Adrenal gland (tissue), 12 donors: ENCODE data around the gene RBM27. TPM values are rescaled to one million over a fixed set of nuclear protein-coding genes. Genes with fewer than 3 reads are reported as not detected.
"Not testable (repeated sequence)": the region's sequence is repeated elsewhere in the genome, so short reads cannot be mapped to it uniquely, and the experiment has no call there.

ENCODE experiments used
- DNase-seq, 7 donors: peaks; one replicate each; pipeline ENCODE4 v3.0.0-alpha.2; 2019 to 2020
- H3K27ac ChIP-seq, 5 donors: fragments of 200-600 bp; sonication (generic) in 4 of 5; 1 replicate in 3 of 5; 2 replicates in 2 of 5; pipeline versions ENCODE4 v1.5.1 to v1.8.0; 2016 to 2020; ENCODE audit warnings: mild to moderate bottlenecking in 1 of 5
- H3K27me3 ChIP-seq: fragments of 200-600 bp; 2 replicates; pipeline ENCODE4 v1.8.0; 2021
- H3K36me3 ChIP-seq, 2 donors: fragments of 200-600 bp; replicated peaks in 1 of 2; 1 replicate in 1 of 2; 2 replicates in 1 of 2; pipeline versions ENCODE4 v1.5.1 to v1.8.0; 2018 to 2022
- H3K4me1 ChIP-seq, 2 donors: fragments of 200-600 bp; replicated peaks in 1 of 2; 1 replicate in 1 of 2; 2 replicates in 1 of 2; pipeline versions ENCODE4 v1.5.1 to v1.8.0; 2018 to 2021
- H3K4me3 ChIP-seq, 4 donors: fragments of 200-600 bp; sonication (generic) in 3 of 4; one replicate each; pipeline ENCODE4 v1.5.1; 2016 to 2018
- H3K9me3 ChIP-seq, 3 donors: fragments of 200-600 bp; sonication (generic) in 1 of 3; replicated peaks in 1 of 3; 1 replicate in 2 of 3; 2 replicates in 1 of 3; pipeline versions ENCODE4 v1.5.1 to v1.8.0; 2016 to 2021
- POLR2A ChIP-seq, 2 donors: fragments of 450-650 bp; IDR thresholded peaks; one replicate each; pipeline ENCODE4 v1.6.1; 2017; ENCODE audit warnings: antibody characterized with exemption in 2 of 2, mild to moderate bottlenecking in 2 of 2, moderate library complexity in 1 of 2
- WGBS, 4 donors: extraction: QIAGEN DNeasy Blood & Tissue Kit in 2 of 4; methylation state at CpG; one replicate each; pipeline versions ENCODE4 v1.1.5 to v1.1.7; 2013 to 2017; 5-methylcytosine and 5-hydroxymethylcytosine counted together
- intact Hi-C, 2 donors: fragments of 100-400 bp; cut with DNase I; formaldehyde crosslinking; loops; one replicate each; pipeline versions ENCODE4 v1.14.1 to v1.15.0; 2022 to 2023
- polyA plus RNA-seq, 3 donors: library from polyadenylated mRNA; stranded (reverse); fragments of 200-250 nt in 2 of 3; fragments of 350-450 nt in 1 of 3; fragmentation: Illumina TruSeq in 1 of 3; extraction: RNeasy Lipid Tissue Mini Kit (QIAGEN cat#74804) in 1 of 3; gene quantifications; one replicate each; pipeline ENCODE4 v1.2.3, GENCODE V29; 2013 to 2014
- total RNA-seq, 9 donors: library from RNA; depleted of rRNA in 4 of 9; stranded (reverse); fragments of >200 nt in 4 of 9; fragments of 120-200 nt in 1 of 9; fragmentation: NEBNext Ultra II Directional in 1 of 9; extraction: Animal tissue kit (Norgen Biotek cat#: 25700) in 1 of 9; gene quantifications; one replicate each; pipeline versions ENCODE4 v1.1.0 to v1.2.4, GENCODE V29; 2013 to 2023
- TF ChIP-seq, protein P1 (sequence below), 6 experiments: fragments of 450-650 bp in 4 of 6; fragments of 200-600 bp in 2 of 6; sonication (generic) in 1 of 6; IDR thresholded peaks; 1 replicate in 5 of 6; 2 replicates in 1 of 6; pipeline versions ENCODE4 v1.5.1 to v1.8.0; 2016 to 2021; ENCODE audit warnings: antibody characterized with exemption in 6 of 6, mild to moderate bottlenecking in 2 of 6, moderate library complexity in 1 of 6
- donor health status: healthy with polysubstance abuse.
- donor health status: Bipolar disorder and iron deficiency.
- donor health status: DM: yes; HTN: yes; CAD: no.
- donor health status: DM: no; HTN: no; CAD: no.
- donor health status: DM: no; HTN: no; CAD: no.
- donor health status: DM: yes; HTN: yes; CAD: no.

Gene RBM27
- total and polyA plus RNA-seq, 12 donors, result 3.5 to 19.6 (median 12.5) TPM

DNA sequence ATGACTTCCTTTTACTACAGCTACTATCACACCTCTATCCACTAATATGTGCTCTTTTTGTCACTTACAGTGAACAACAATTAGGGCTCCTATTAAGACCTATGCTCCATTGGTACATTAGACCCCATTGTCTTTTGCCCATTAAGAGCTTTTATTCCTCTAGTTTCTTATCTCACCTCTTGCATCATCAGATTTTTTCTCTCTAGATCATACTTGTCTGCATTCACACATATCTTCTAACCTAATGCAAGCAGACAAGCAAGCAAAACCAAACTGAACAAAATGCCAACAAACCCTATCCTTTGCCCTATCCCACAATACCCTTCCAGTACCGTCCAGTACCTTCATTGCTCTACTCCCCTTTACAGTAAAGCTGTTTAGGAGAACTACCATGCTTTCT, 10.1 kb upstream of the RBM27 start:
- 77 to 88% (median 85%) methylated on average over 1 of the region's 1 CpG for WGBS, 4 donors
- no peak overlapping the region for H3K4me3 ChIP-seq

DNA sequence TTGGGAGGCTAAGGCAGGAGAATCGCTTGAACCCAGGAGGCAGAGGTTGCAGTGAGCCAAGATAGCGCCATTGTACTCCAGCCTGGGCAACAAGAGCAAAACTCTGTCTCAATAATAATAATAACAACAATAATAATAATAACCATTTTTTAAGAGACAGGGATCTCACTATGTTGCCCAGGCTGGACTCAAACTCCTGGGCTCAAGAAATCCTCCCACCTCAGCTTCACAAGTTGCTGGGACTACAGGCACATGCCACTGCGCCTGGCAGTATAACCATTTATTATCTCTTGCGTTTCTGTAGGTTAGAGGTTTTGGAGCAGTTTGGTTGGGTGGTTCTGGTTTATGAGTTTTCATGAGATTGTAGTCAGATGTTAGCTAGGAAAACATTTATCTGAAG, 8.4 kb upstream of the RBM27 start:
- H3K9me3 ChIP-seq, H3K27me3 ChIP-seq, H3K36me3 ChIP-seq, intact Hi-C loops, DNase-seq, H3K4me1 ChIP-seq, H3K27ac ChIP-seq, H3K4me3 ChIP-seq: not testable (repeated sequence)
- 85 to 94% (median 89%) methylated on average over 4 of the region's 4 CpGs for WGBS, 4 donors

More for the DNA sequence above, 10.1 kb upstream of the RBM27 start:
- Histone ChIP-seq H3K9me3 (no peaks in the 10 kb centered on the region), H3K4me1 (no peaks in the 10 kb centered on the region), H3K27me3 (no peaks in the 10 kb centered on the region), H3K27ac (no peak overlapping the region), H3K36me3 (no peaks in the 10 kb centered on the region)
- DNase-seq, result no peak
- TF ChIP-seq POLR2A (IDR thresholded peaks at IDR 0.05), result no peak
- TF ChIP-seq, protein P1, sequence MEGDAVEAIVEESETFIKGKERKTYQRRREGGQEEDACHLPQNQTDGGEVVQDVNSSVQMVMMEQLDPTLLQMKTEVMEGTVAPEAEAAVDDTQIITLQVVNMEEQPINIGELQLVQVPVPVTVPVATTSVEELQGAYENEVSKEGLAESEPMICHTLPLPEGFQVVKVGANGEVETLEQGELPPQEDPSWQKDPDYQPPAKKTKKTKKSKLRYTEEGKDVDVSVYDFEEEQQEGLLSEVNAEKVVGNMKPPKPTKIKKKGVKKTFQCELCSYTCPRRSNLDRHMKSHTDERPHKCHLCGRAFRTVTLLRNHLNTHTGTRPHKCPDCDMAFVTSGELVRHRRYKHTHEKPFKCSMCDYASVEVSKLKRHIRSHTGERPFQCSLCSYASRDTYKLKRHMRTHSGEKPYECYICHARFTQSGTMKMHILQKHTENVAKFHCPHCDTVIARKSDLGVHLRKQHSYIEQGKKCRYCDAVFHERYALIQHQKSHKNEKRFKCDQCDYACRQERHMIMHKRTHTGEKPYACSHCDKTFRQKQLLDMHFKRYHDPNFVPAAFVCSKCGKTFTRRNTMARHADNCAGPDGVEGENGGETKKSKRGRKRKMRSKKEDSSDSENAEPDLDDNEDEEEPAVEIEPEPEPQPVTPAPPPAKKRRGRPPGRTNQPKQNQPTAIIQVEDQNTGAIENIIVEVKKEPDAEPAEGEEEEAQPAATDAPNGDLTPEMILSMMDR (IDR thresholded peaks at IDR 0.05), result no peak
- intact Hi-C loops, result no loop called here

DNA sequence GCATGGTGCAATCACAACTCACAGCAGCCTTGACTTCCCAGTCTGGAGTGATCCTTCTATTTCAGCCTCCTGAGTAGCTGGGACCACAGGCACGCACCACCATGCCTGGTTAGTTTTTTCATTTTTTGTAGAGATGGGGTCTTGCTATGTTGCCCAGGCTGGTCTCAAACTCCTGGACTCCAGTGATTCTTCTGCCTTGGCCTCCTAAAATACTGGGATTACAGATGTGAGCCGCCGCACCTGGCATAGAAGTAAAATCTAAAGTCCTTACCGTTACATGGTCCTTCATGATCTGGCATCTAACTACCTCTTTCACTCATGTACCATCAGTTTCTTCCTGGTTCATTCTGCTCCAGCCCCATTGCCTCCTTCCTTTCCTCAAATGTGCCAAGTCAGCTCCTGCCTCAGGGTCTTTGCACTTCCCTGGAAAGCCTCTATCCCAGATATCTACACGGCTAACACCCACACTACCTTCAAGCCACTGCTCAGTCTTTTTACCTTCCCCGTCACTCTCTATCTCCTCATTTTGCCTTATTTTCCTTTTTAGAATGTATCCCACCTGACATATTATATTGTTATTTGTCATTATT, 6.9 kb upstream of the RBM27 start:
- H3K27ac ChIP-seq, result no peak overlapping the region
- intact Hi-C loops, result no loop called here
- no peaks in the 10 kb centered on the region for H3K36me3 ChIP-seq
- no peaks in the 10 kb centered on the region for H3K4me1 ChIP-seq
- no peak overlapping the region for H3K4me3 ChIP-seq
- DNase-seq, result no peak
- no peaks in the 10 kb centered on the region for H3K9me3 ChIP-seq
- H3K27me3 ChIP-seq, result no peaks in the 10 kb centered on the region
- TF ChIP-seq POLR2A (IDR thresholded peaks at IDR 0.05), result no peak
- WGBS, 4 donors, result 85 to 89% (median 88%) methylated on average over 6 of the region's 6 CpGs

DNA sequence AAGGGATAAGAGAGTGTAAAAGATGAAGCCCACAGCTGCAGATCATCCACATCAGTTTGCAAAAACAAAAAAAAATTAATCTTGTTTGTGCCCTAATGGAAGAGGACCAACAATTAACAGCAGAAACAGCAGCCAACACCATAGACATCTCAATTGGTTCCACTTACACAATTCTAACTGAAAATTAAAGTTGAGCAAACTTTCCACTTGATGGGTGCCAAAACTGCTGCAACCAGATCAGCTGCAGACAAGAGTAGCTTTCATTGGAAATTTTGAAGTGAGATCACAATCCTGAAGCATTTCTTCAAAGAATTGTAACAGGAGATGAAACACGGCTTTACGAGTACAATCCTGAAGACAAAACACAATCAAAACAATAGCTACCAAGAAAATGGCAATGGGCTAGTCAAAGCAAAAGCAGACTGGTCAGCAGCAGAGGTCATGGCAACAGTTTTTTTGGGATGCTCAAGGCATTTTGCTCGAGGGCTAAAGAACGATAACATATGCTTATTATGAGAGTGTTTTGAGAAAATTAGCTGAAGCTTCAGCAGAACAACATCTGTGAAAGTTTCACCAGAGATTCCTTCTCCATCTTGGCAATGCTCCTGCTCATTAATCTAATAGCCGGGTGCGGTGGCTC, 4.1 kb upstream of the RBM27 start:
- no peak for DNase-seq
- H3K27me3 ChIP-seq, result no peaks in the 10 kb centered on the region
- H3K27ac ChIP-seq, result no peak overlapping the region
- no peaks in the 10 kb centered on the region for H3K9me3 ChIP-seq
- TF ChIP-seq, protein P1 (IDR thresholded peaks at IDR 0.05), result no peak
- no peak for TF ChIP-seq POLR2A (IDR thresholded peaks at IDR 0.05)
- H3K4me3 ChIP-seq, result no peak overlapping the region
- no peaks in the 10 kb centered on the region for H3K36me3 ChIP-seq
- H3K4me1 ChIP-seq, result peaks cover 0 to 2% of the 10 kb centered on the region in 2 donors
- 76 to 88% (median 85%) methylated on average over 6 of the region's 6 CpGs for WGBS, 4 donors
- intact Hi-C loops, result no loop called here

DNA sequence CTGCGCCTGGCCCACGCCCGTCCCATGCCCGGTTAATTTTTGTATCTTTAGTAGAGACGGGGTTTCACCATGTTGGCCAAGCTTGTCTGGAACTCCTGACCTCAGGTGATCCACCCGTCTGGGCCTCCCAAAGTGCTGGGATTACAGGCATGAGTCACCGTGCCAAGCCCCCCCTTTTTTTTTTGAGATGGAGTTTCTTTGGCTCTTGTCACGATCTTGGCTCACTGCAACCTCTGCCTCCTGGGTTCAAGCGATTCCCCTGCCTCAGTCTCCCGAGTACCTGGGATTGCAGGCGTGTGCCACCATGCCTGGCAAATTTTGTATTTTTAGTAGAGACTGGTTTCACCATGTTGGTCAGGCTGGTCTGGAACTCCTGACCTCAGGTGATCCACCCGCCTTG, 1.6 kb upstream of the RBM27 start:
- H3K4me1 ChIP-seq, result peaks cover 5 to 27% of the 10 kb centered on the region in 2 donors
- DNase-seq, H3K27ac ChIP-seq, intact Hi-C loops, H3K4me3 ChIP-seq, H3K27me3 ChIP-seq, H3K36me3 ChIP-seq, H3K9me3 ChIP-seq: not testable (repeated sequence)
- 91 to 92% (median 91%) methylated on average over 11 to 12 of the region's 12 CpGs for WGBS, 4 donors

DNA sequence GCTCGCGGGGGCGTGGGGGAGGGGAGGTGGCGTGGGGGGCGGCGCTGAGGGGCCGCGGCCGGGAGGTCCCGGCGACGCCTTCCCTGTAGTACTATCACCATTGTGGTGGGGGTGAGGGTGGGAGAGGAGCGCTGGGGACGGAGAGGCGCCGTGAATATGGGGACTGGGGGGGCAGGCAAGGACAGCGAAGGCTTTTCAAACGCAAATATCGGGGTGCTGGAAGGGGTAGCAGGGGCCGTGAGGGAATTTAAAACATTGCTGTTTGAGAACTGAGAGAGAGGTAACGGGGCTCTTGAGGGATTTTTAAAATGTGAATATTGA, 427 bp downstream of the RBM27 start:
- peaks cover 5 to 39% of the 10 kb centered on the region in 2 donors for H3K4me1 ChIP-seq
- no peaks in the 10 kb centered on the region for H3K9me3 ChIP-seq
- no peaks in the 10 kb centered on the region for H3K27me3 ChIP-seq
- H3K27ac ChIP-seq, result peak overlapping the region in 4 of 5 donors; percentile 50 to 90 (median 74)
- no peak for DNase-seq
- no peaks in the 10 kb centered on the region for H3K36me3 ChIP-seq
- intact Hi-C loops, result no loop called here
- TF ChIP-seq POLR2A (IDR thresholded peaks at IDR 0.05), result no peak
- TF ChIP-seq, protein P1 (IDR thresholded peaks at IDR 0.05), result no peak
- 1 to 3% (median 1%) methylated on average over 9 to 21 of the region's 21 CpGs for WGBS, 4 donors
- peak overlapping the region; percentile 27 to 98 (median 83) for H3K4me3 ChIP-seq
